OCI-LY1 (cell line): ENCODE results near the gene DECR2.
"Not testable (repeated sequence)": the region's sequence is repeated elsewhere in the genome, so short reads cannot be mapped to it uniquely, and the experiment has no call there.

Experiments used
- H2AFZ ChIP-seq: fragments of 200-600 bp; sonication (generic), shearing (Covaris generic); 2 replicates; pipeline ENCODE4 v1.6.0; 2014; ENCODE audit warnings: antibody characterized with exemption, mild to moderate bottlenecking, low read length
- H3F3A ChIP-seq: fragments of 200-600 bp; sonication (generic), shearing (Covaris generic); 2 replicates; pipeline ENCODE4 v1.6.0; 2014; ENCODE audit warnings: mild to moderate bottlenecking, antibody characterized with exemption, low read length, moderate library complexity; ENCODE audit not compliant: insufficient read depth
- H3K27ac ChIP-seq: fragments of 200-600 bp; sonication (generic); 2 replicates; pipeline ENCODE4 v1.5.1; 2014; ENCODE audit warnings: low read length, mixed run types, mild to moderate bottlenecking, low read depth; ENCODE audit not compliant: poor library complexity, severe bottlenecking
- H3K27me3 ChIP-seq: fragments of 200-600 bp; sonication (generic); 2 replicates; pipeline ENCODE4 v1.6.0; 2014; ENCODE audit warnings: antibody characterized with exemption, mild to moderate bottlenecking, low read length, moderate library complexity; ENCODE audit not compliant: insufficient read depth
- H3K36me3 ChIP-seq: fragments of 200-600 bp; sonication (generic); 2 replicates; pipeline ENCODE4 v1.6.1; 2014; ENCODE audit warnings: mild to moderate bottlenecking, antibody characterized with exemption, low read length, moderate library complexity, mixed read lengths; ENCODE audit not compliant: insufficient read depth
- H3K4me1 ChIP-seq: fragments of 200-600 bp; sonication (generic); 2 replicates; pipeline ENCODE4 v1.5.1; 2014; ENCODE audit warnings: mild to moderate bottlenecking, low read length, moderate library complexity; ENCODE audit not compliant: insufficient read depth, severe bottlenecking
- H3K4me2 ChIP-seq: fragments of 200-600 bp; sonication (generic), shearing (Covaris generic); 2 replicates; pipeline ENCODE4 v1.6.1; 2014; ENCODE audit warnings: low read length
- H3K4me3 ChIP-seq: fragments of 200-600 bp; sonication (generic); 2 replicates; pipeline ENCODE4 v1.5.1; 2014; ENCODE audit warnings: low read length, low read depth, mild to moderate bottlenecking, mixed read lengths; ENCODE audit not compliant: poor library complexity, severe bottlenecking
- H3K79me2 ChIP-seq: fragments of 200-600 bp; shearing (Covaris generic); 2 replicates; pipeline ENCODE4 v1.6.1; 2016; ENCODE audit warnings: mixed run types, low read length, mixed read lengths; ENCODE audit not compliant: insufficient read depth
- H3K9ac ChIP-seq: fragments of 200-600 bp; sonication (generic), shearing (Covaris generic); 2 replicates; pipeline ENCODE4 v1.6.1; 2014; ENCODE audit warnings: mild to moderate bottlenecking, low read length, mixed read lengths
- H3K9me2 ChIP-seq: fragments of 200-600 bp; sonication (generic), shearing (Covaris generic); 2 replicates; pipeline ENCODE4 v1.6.1; 2014; ENCODE audit warnings: low read depth, mild to moderate bottlenecking, low read length, mixed read lengths
- H3K9me3 ChIP-seq: fragments of 200-600 bp; shearing (Covaris generic); 2 replicates; pipeline ENCODE4 v1.6.1; 2014; ENCODE audit warnings: low read length, mixed read lengths
- H4K20me1 ChIP-seq: fragments of 200-600 bp; sonication (generic), shearing (Covaris generic); 2 replicates; pipeline ENCODE4 v1.6.0; 2016; ENCODE audit warnings: mild to moderate bottlenecking, low read length; ENCODE audit not compliant: insufficient read depth
- EZH2 ChIP-seq: fragments of 200-600 bp; sonication (generic), shearing (Covaris generic); IDR thresholded peaks from 2 replicates; pipeline ENCODE4 v1.8.0; 2017; ENCODE audit warnings: borderline replicate concordance, mixed run types, mild to moderate bottlenecking, antibody characterized with exemption, low read length, moderate library complexity, mixed read lengths
- TF ChIP-seq, protein P1 (sequence below): fragments of 200-600 bp; sonication (generic), shearing (Covaris generic); IDR thresholded peaks from 2 replicates; pipeline ENCODE4 v1.5.1; 2017; ENCODE audit warnings: mild to moderate bottlenecking, antibody characterized with exemption, low read length, moderate library complexity, mixed read lengths

The DECR2 gene

DNA sequence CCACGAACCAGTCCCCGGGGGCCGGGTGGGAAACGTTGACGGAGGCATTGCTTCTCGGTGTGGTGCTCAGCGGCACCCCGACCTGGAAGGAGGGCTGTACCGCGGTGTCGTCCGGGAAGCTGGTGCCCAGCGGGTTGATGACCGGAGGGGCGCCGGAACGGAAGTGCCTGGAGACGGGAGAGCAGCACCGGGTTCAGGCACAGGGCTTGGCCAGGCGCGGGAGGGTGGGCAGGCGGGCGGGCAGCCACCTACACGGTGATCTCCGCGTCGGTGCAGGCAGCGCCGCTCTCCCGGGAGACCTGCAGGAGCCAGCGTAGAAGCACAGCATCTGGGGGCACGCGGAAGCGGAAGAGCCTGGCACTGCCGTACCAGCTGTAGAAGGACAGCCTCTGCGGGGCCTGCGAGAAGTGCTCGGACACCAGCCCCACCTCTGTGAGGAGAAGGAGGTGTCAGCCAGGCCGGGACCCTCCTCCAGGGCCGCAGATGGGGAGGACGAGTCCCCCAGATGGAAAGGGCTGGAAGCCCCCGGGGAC is 24.2 kb upstream of the DECR2 start:
- no peak for TF ChIP-seq EZH2
- TF ChIP-seq, protein P1, sequence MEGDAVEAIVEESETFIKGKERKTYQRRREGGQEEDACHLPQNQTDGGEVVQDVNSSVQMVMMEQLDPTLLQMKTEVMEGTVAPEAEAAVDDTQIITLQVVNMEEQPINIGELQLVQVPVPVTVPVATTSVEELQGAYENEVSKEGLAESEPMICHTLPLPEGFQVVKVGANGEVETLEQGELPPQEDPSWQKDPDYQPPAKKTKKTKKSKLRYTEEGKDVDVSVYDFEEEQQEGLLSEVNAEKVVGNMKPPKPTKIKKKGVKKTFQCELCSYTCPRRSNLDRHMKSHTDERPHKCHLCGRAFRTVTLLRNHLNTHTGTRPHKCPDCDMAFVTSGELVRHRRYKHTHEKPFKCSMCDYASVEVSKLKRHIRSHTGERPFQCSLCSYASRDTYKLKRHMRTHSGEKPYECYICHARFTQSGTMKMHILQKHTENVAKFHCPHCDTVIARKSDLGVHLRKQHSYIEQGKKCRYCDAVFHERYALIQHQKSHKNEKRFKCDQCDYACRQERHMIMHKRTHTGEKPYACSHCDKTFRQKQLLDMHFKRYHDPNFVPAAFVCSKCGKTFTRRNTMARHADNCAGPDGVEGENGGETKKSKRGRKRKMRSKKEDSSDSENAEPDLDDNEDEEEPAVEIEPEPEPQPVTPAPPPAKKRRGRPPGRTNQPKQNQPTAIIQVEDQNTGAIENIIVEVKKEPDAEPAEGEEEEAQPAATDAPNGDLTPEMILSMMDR = no peak
- peaks cover 29% of the 10 kb centered on the region for H3K36me3 ChIP-seq

GRCh38 chr16:378113-378820 is 23.4 kb upstream of the DECR2 start:
- not testable (repeated sequence) for H3K4me3 ChIP-seq, H2AFZ ChIP-seq, H3K27ac ChIP-seq, H3K27me3 ChIP-seq, H3K9me2 ChIP-seq, H3F3A ChIP-seq, H3K79me2 ChIP-seq, H3K9me3 ChIP-seq, H3K9ac ChIP-seq, H4K20me1 ChIP-seq, H3K4me2 ChIP-seq
- H3K4me1 ChIP-seq = peaks cover 16% of the 10 kb centered on the region
- H3K36me3 ChIP-seq = peaks cover 29% of the 10 kb centered on the region

More for the DNA sequence above, 24.2 kb upstream of the DECR2 start:
- Histone ChIP-seq H3K9me3 (no peaks in the 10 kb centered on the region), H3K4me2 (no peak overlapping the region), H3K27ac (no peak overlapping the region), H3K4me3 (no peak overlapping the region), H3K9me2 (no peaks in the 10 kb centered on the region), H3K79me2 (no peaks in the 10 kb centered on the region), H4K20me1 (no peaks in the 10 kb centered on the region), H3K9ac (no peak overlapping the region), H2AFZ (no peak overlapping the region), H3K4me1 (peaks cover 9% of the 10 kb centered on the region), H3F3A (no peaks in the 10 kb centered on the region), H3K27me3 (no peaks in the 10 kb centered on the region)

GRCh38 chr16:378821-379182 is 22.9 kb upstream of the DECR2 start:
- no peaks in the 10 kb centered on the region for H3K27me3 ChIP-seq
- H3K9me3 ChIP-seq = no peaks in the 10 kb centered on the region
- H2AFZ ChIP-seq = no peak overlapping the region
- H3F3A ChIP-seq = no peaks in the 10 kb centered on the region
- TF ChIP-seq EZH2 = no peak
- TF ChIP-seq, protein P1 = no peak
- H3K79me2 ChIP-seq = no peaks in the 10 kb centered on the region
- no peak overlapping the region for H3K27ac ChIP-seq
- no peak overlapping the region for H3K4me3 ChIP-seq
- H3K4me2 ChIP-seq = no peak overlapping the region
- H3K9me2 ChIP-seq = no peaks in the 10 kb centered on the region
- no peak overlapping the region for H3K9ac ChIP-seq
- peaks cover 21% of the 10 kb centered on the region for H3K4me1 ChIP-seq
- peaks cover 26% of the 10 kb centered on the region for H3K36me3 ChIP-seq
- no peaks in the 10 kb centered on the region for H4K20me1 ChIP-seq
